Upper lobe of left lung (tissue), 6 donors: ENCODE measurements around the gene VKORC1. TPM values are rescaled to one million over a fixed set of nuclear protein-coding genes. Genes with fewer than 3 reads are reported as not detected.

Experiments
- ATAC-seq, 2 donors: fragments of 200-7000 bp; cut with Tn5 transposase; one replicate each; pipeline ENCODE4 v1.9.1; 2022; ENCODE audit warnings: mild to moderate bottlenecking in 2 of 2, moderate library complexity in 2 of 2; ENCODE audit not compliant: low FRiP score in 2 of 2
- DNase-seq, 2 donors: peaks; one replicate each; pipeline ENCODE4 v3.0.0-alpha.2; 2019 to 2020
- H3K27ac ChIP-seq, 4 donors: fragments of 200-600 bp; sonication (generic); one replicate each; pipeline ENCODE4 v1.5.1; 2016 to 2019
- H3K27me3 ChIP-seq, 4 donors: fragments of 200-600 bp; sonication (generic); one replicate each; pipeline ENCODE4 v1.5.1; 2017 to 2019
- H3K36me3 ChIP-seq, 4 donors: fragments of 200-600 bp; sonication (generic); one replicate each; pipeline ENCODE4 v1.5.1; 2016 to 2019
- H3K4me1 ChIP-seq, 4 donors: fragments of 200-600 bp; sonication (generic); one replicate each; pipeline ENCODE4 v1.5.1; 2018 to 2019
- H3K4me3 ChIP-seq, 4 donors: fragments of 200-600 bp; sonication (generic); one replicate each; pipeline ENCODE4 v1.5.1; 2017 to 2019; ENCODE audit warnings: mild to moderate bottlenecking in 2 of 4, moderate library complexity in 1 of 4
- H3K9me3 ChIP-seq, 4 donors: fragments of 200-600 bp; sonication (generic); one replicate each; pipeline ENCODE4 v1.5.1; 2018 to 2019
- CTCF ChIP-seq, 6 experiments: fragments of 450-650 bp in 4 of 6; fragments of 200-600 bp in 2 of 6; sonication (generic) in 2 of 6; IDR thresholded peaks; one replicate each; pipeline ENCODE4 v1.5.1; 2016 to 2019; ENCODE audit warnings: antibody characterized with exemption in 6 of 6
- EP300 ChIP-seq, 4 donors: sonication (generic); formaldehyde crosslinking; IDR thresholded peaks; one replicate each; pipeline ENCODE4 v1.5.1; 2017; ENCODE audit warnings: antibody characterized with exemption in 4 of 4, control low read depth in 2 of 4
- POLR2A ChIP-seq, 4 donors: fragments of 450-650 bp; IDR thresholded peaks; one replicate each; pipeline ENCODE4 v1.5.1; 2016 to 2017; ENCODE audit warnings: antibody characterized with exemption in 4 of 4, mild to moderate bottlenecking in 2 of 4
- POLR2AphosphoS5 ChIP-seq, 2 donors: sonication (generic); formaldehyde crosslinking; IDR thresholded peaks; one replicate each; pipeline ENCODE4 v1.5.1; 2017; ENCODE audit warnings: antibody characterized with exemption in 2 of 2
- WGBS, 2 donors: methylation state at CpG; one replicate each; pipeline ENCODE4 v1.1.5; 2017 to 2018; 5-methylcytosine and 5-hydroxymethylcytosine counted together
- total RNA-seq, 6 donors: library from RNA; depleted of rRNA in 4 of 6; stranded (reverse); fragments of >200 nt in 4 of 6; gene quantifications; one replicate each; pipeline versions ENCODE4 v1.1.0 to v1.2.1, GENCODE V29; 2016 to 2021
- donor health status: DM: no; HTN: no; CAD: no; lungs with moderate emphysema.
- donor health status: DM: no; HTN: yes; CAD: no; lungs with severe emphysema.

VKORC1 gene
- total RNA-seq, 6 donors from 2014 or later: 37.7 to 105 (median 61.4) TPM

GRCh38 chr16:31085411-31085810 lies 9.2 kb downstream of the VKORC1 start:
- WGBS, 2 donors: 82 to 86% methylated on average over 8 of the region's 8 CpGs
- no peaks in the 10 kb centered on the region for H3K9me3 ChIP-seq
- peaks cover 7 to 85% (median 35%) of the 10 kb centered on the region in 4 donors for H3K36me3 ChIP-seq
- H3K27me3 ChIP-seq: no peaks in the 10 kb centered on the region
- DNase-seq (no peak), ATAC-seq (no peak)
- TF ChIP-seq POLR2A (IDR thresholded peaks at IDR 0.05) (no peak), POLR2AphosphoS5 (IDR thresholded peaks at IDR 0.05) (no peak), CTCF (IDR thresholded peaks at IDR 0.05) (no peak), EP300 (IDR thresholded peaks at IDR 0.05) (no peak)
- peaks cover 10 to 31% (median 17%) of the 10 kb centered on the region in 4 donors for H3K4me1 ChIP-seq
- no peak overlapping the region for H3K4me3 ChIP-seq
- no peak overlapping the region for H3K27ac ChIP-seq

GRCh38 chr16:31084584-31085302 lies 9.9 kb downstream of the VKORC1 start:
- 90 to 94% methylated on average over 2 to 10 of the region's 16 CpGs for WGBS, 2 donors

GRCh38 chr16:31083981-31084380 lies 10.6 kb downstream of the VKORC1 start:
- no peak for ATAC-seq
- no peak overlapping the region for H3K4me3 ChIP-seq
- 80 to 86% methylated on average over 1 to 10 of the region's 13 CpGs for WGBS, 2 donors
- no peaks in the 10 kb centered on the region for H3K9me3 ChIP-seq
- peaks cover 10 to 37% (median 17%) of the 10 kb centered on the region in 4 donors for H3K4me1 ChIP-seq
- H3K27ac ChIP-seq: peak overlapping the region in 1 of 4 donors; percentile 61
- TF ChIP-seq POLR2A (IDR thresholded peaks at IDR 0.05) (no peak), EP300 (IDR thresholded peaks at IDR 0.05) (no peak), CTCF (IDR thresholded peaks at IDR 0.05) (no peak), POLR2AphosphoS5 (IDR thresholded peaks at IDR 0.05) (no peak)
- H3K36me3 ChIP-seq: peaks cover 13 to 87% (median 46%) of the 10 kb centered on the region in 4 donors
- H3K27me3 ChIP-seq: no peaks in the 10 kb centered on the region
- DNase-seq: peak in 1 of 2 donors; percentile 63

More at GRCh38 chr16:31084584-31085302, 9.9 kb downstream of the VKORC1 start:
- Histone ChIP-seq H3K36me3 (peaks cover 13 to 87% (median 40%) of the 10 kb centered on the region in 4 donors), H3K4me1 (peaks cover 10 to 32% (median 17%) of the 10 kb centered on the region in 4 donors), H3K27ac (peak overlapping the region in 1 of 4 donors; percentile 61), H3K4me3 (no peak overlapping the region), H3K27me3 (no peaks in the 10 kb centered on the region), H3K9me3 (no peaks in the 10 kb centered on the region)
- no peak for DNase-seq
- peak in 1 of 2 donors; percentile 3 for ATAC-seq
- TF ChIP-seq POLR2AphosphoS5 (IDR thresholded peaks at IDR 0.05) (no peak), POLR2A (IDR thresholded peaks at IDR 0.05) (no peak), EP300 (IDR thresholded peaks at IDR 0.05) (no peak), CTCF (IDR thresholded peaks at IDR 0.05) (no peak)

- Histone ChIP-seq H3K9me3 (no peaks in the 10 kb centered on the region), H3K27ac (peak overlapping the region in 1 of 4 donors; percentile 59), H3K36me3 (peaks cover 17 to 91% (median 50%) of the 10 kb centered on the region in 4 donors), H3K4me1 (peaks cover 10 to 42% (median 17%) of the 10 kb centered on the region in 4 donors), H3K27me3 (no peaks in the 10 kb centered on the region), H3K4me3 (no peak overlapping the region)
- DNase-seq: no peak
- ATAC-seq: no peak
- 90 to 93% methylated on average over 1 to 5 of the region's 5 CpGs for WGBS, 2 donors
- TF ChIP-seq EP300 (IDR thresholded peaks at IDR 0.05): no peak
- TF ChIP-seq CTCF (IDR thresholded peaks at IDR 0.05): no peak
- no peak for TF ChIP-seq POLR2AphosphoS5 (IDR thresholded peaks at IDR 0.05)
- no peak for TF ChIP-seq POLR2A (IDR thresholded peaks at IDR 0.05)
Observed at GRCh38 chr16:31083556-31083955, 11.0 kb downstream of the VKORC1 start.
